HG03060 (cell line): ENCODE results near the gene BDNF.

Experiments
- ATAC-seq: cut with Tn5 transposase; IDR thresholded peaks from one replicate; pipeline ENCODE4 v1.9.1; 2021; ENCODE audit warnings: low read depth, moderate number of reproducible peaks; ENCODE audit not compliant: unreplicated experiment

Gene BDNF

GRCh38 chr11:27707676-27708075, 7.4 kb upstream of the BDNF start:
- ATAC-seq: no peak

- peak; percentile 44 for ATAC-seq
Observed at GRCh38 chr11:27705873-27706820, 5.9 kb upstream of the BDNF start.

DNA sequence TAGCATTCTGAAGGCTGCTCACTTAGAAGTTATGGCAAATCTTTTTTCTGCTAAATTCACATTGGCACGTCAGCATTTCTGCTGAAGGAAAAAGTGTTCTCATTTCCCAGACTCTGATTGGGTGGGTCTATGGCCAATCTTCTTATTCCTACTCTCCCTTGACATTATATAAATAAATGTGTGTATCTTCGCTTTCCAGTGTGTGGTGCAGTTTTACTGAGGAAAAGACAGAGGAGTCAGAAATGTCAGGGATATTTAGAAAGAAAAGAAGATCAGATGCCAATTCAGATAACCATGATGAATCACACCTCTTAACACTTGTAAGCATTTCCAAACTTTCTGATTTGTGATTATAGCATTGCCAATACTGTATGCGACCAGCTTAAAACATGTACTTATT, 3.2 kb upstream of the BDNF start:
- no peak for ATAC-seq

DNA sequence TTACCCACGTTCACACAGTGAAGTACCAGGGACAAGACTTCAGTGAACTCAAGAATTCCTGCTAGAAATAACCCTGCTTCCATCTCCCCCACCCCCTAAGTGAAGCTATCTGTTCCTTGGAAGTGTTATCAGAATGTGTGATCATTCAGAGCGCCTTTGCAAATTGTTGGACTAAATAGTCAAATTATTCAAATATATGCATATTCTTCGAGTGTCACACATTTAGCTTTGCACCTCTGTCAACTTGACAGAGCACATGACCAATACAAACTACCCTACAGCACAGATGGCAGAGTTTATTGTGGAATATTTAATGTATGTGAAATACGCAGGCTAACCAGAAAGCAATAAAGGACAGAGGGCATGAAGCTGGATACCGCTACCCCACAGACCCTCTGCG, 2.6 kb upstream of the BDNF start:
- ATAC-seq: no peak

DNA sequence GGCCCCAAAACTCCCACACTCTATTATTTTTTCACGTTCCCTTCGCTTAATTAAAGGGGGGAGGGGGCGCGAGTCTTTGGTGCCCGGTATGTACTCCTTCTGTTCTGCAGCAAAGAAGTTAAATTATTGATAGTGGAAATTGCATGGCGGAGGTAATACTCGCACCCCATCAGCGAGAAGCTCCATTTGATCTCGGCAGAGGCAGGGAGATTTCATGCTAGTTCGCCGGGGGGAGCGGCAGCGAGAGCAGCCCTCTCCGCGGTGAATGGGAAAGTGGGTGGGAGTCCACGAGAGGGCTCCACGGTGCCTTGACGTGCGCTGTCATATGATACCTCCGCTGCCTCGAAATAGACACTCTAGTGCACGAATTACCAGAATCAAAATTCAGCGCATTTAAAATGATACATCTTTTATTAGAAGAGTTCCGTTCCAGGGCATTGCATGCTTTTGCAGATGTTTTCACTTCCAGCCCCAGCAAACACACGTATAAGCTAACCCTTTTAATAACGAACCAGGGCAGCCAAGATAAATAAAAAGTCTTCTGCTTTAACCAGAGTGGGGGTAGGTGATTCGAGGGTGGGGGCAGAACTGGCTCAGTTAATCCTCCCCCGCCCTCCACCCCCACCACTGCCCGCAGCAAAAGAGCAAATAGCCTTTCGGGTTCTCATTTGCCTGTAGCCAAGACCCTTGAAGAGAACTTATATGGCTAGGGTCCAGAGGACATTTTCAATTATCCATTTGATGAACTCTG, 1.3 kb upstream of the BDNF start:
- no peak for ATAC-seq

DNA sequence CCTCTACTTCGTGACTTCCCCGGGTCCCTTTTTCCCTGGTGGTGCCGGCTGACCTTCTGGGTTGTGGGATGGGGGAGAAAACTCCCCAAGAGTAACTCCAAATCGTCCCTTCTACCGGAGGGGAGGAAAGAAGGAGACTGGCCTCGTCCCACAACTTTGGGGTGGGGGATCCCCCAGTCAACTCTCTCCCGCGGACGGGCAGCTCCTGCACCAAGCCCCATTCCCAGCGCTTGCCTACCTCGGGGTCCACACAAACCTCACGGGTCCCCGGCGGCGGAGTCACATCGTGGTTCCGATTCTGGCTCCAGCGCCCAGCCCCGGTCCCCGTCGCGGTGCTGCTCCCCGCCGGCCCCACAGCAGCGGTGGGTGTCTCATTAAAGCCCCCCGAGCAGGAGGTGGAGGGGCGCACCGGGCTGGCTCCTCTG, 317 bp downstream of the BDNF start:
- ATAC-seq: no peak

- no peak for ATAC-seq
Observed at GRCh38 chr11:27699242-27699925, 871 bp downstream of the BDNF start.

- ATAC-seq: peak; percentile 45
Observed at GRCh38 chr11:27698872-27699241, 1.4 kb downstream of the BDNF start.

- ATAC-seq: no peak
Observed at GRCh38 chr11:27697679-27698275, 2.5 kb downstream of the BDNF start.

DNA sequence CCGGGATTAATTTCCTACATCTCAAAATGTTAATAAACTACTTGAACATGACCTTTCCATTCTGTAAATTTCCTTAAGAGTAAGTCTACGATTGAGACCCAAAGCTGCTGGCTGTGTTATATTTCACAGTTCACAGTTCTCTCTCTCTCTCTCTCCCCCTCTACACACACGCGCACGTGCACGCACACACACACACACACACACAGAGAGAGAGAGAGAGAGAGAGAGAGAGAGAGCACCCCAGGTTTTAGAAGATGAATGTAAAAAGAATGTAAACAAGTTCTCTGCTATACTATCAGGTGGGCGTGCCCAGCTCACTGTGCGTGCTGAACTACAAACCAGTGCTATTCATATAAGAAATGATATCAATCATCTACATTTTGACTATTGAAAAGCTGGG, 3.3 kb downstream of the BDNF start:
- ATAC-seq: no peak

DNA sequence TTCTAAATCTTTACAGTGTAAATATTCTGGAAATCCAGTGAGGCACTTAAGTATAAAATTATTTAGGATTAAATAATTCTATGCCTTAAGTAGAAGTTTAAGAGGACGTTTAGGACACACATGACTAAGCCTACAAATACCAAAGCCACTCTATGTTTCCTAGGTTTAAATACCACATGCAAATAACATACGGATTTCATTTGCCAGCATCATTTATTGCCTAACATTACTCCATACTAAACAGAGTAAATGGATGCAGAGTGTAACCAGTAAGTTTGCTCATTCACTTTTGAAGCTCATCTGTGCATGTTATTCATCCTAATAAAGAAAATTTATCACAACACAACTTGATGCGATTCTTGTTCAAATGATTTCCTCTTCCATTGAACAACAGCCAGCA, 4.1 kb downstream of the BDNF start:
- ATAC-seq: no peak

DNA sequence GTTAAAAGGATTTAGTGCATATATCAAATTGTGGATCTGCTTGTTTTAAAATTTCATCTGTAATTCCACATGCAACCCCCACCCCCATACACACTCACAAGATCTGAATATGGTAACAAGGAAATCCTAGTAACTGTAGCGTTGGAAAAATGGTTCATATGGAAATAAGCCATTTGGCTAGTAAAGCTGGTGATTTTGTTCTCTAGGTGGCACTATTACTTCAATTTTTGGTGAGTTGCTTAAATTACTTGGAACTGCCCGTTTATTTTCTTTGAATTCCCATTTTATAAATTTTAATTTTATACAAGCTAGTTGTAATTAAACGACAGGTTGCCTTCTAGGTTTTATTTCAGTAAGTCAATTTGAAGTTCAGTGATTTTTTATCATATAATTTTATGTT, 5.3 kb downstream of the BDNF start:
- no peak for ATAC-seq

- ATAC-seq: no peak
Observed at GRCh38 chr11:27693398-27693797, 6.9 kb downstream of the BDNF start.

DNA sequence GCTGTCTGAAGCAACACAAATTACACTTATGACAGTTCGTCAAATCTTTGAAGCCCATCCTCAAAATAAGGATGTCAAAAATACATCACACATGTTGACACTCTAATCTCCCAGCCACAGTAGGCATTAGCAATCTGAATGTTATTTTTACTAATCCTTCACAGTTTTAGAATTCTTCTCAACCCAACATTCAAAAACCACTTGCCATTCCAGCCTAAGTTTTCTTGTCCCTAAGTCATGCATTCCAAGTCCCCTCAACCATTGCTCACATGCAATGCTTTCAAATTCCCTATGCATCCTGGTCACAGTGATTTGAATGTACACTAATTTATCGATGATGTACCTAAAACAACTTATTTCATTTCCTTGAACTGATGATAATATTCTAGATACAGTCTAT, 7.5 kb downstream of the BDNF start:
- no peak for ATAC-seq

- no peak for ATAC-seq
Observed at GRCh38 chr11:27688076-27688475, 12.2 kb downstream of the BDNF start.

GRCh38 chr11:27681664-27682063, 18.6 kb downstream of the BDNF start:
- no peak for ATAC-seq

DNA sequence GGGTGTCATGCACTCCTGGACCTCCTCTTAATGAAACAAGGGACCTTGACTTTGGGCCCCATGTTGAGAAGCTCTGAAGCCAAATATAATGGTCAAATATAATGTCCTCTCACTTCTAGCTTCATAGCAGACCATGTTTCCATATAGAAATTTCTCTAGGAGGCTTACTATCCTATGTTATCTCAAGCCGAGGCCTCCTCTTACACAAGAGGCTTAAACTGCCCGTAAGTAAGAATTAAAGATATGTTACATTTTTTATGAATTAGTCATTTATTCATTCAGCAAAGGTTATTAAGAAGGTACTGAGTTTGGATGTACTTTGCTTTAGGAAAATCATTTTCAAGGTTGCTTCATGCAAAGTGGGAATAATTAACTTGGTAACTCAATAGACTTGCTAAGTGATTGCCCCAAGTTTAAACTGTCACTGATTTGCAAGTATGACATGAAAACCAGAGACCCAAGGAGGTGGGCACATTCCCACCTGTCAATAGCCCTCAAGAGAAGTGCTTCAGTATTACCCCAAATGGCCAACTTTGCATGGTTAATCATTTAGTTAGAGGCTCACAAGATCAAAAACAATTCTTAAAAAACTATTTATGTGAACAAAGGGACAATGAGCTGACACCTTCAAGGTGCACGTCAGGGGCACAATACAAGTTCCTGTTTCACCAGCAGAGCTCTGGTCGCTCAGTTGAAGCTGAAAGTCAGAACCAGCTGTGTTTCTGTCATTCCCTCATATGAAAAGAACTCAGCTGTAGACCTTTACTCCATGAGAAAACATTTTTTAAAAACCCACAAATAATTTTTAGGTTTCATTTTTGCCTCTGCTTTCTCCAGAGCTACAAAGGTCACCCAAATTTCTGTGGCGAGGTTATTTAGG, 20.9 kb downstream of the BDNF start:
- no peak for ATAC-seq

DNA sequence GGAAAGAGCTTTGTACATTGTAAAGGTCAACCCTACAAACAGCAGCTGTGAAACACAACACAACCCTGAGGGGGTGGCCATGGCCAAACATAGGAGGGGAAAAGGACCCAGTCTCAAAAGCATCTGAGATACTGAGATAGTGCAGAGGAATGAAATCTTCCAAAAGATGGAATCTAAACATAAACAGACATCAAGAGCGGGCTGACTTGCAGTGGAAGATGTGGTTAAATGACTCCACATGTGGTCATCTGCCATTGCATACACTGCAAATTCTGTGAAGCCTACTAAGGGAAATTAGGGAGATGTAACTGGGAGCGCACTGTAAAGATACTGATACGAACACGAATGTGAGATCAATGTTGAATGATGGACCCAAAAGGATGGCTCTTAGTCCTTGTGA, 22.0 kb downstream of the BDNF start:
- ATAC-seq: no peak

- no peak for ATAC-seq
Observed at GRCh38 chr11:27677108-27677507, 23.1 kb downstream of the BDNF start.
